Hematopoietic multipotent progenitor cell treated with erythropoietin and hydrocortisone succinate and interleukin-3 and kit ligand, for 4 days (in vitro differentiated cells): ENCODE measurements around the gene GDF15.

Experiments
- DNase-seq: peaks from one replicate; pipeline ENCODE4 v3.0.0-alpha.2; 2015

Gene GDF15

GRCh38 chr19:18432275-18433014, 46.5 kb downstream of the GDF15 start:
- no peak for DNase-seq

- DNase-seq: peak; percentile 66
Observed at GRCh38 chr19:18433015-18433691, 47.2 kb downstream of the GDF15 start.

- DNase-seq: no peak
Observed at GRCh38 chr19:18433735-18434398, 47.9 kb downstream of the GDF15 start.

- DNase-seq: peak; percentile 64
Observed at GRCh38 chr19:18434411-18435175, 48.6 kb downstream of the GDF15 start.

- DNase-seq: no peak
Observed at GRCh38 chr19:18435178-18435841, 49.4 kb downstream of the GDF15 start.

GRCh38 chr19:18435842-18436670, 50.1 kb downstream of the GDF15 start:
- no peak for DNase-seq

GRCh38 chr19:18436671-18437490, 50.9 kb downstream of the GDF15 start:
- DNase-seq: peak; percentile 97

- DNase-seq: peak; percentile 82
Observed at GRCh38 chr19:18437491-18438330, 51.8 kb downstream of the GDF15 start, which contains the start of gene ISYNA1. ISYNA1 (minus strand) TSS chr19:18438133; CDS start chr19:18437979, 154 bp downstream.

- peak; percentile 34 for DNase-seq
Observed at GRCh38 chr19:18438331-18439024, 52.5 kb downstream of the GDF15 start.
